DMS 273 (cell line): ENCODE measurements around the gene LRRK2.

Source experiments
- DNase-seq: peaks from one replicate; lab custom pipeline; 2025; ENCODE audit not compliant: unreplicated experiment; lab: John Stamatoyannopoulos, UW

Gene LRRK2

DNA sequence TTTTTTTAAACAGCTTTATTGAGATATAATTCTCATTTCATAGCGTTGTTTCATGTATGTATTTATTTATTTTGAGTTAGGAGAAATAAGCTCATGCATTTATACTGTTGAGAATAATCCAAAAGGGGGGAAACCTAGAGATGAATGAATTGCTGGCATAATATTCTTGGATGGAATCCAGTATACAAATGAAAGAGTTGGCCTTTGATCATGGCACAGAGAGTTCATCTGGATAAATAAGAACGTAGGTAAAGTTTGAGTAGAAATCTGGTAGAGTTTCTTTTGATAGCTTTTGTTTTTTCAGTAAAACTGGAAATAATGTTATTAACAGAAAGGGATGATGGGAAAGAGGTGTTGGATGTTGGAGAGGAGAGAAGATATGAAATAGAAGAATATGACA lies 166.2 kb downstream of the LRRK2 start:
- DNase-seq = no peak

- no peak for DNase-seq
Observed at GRCh38 chr12:40393026-40393425, 168.2 kb downstream of the LRRK2 start.

- DNase-seq = no peak
Observed at GRCh38 chr12:40399656-40400055, 174.9 kb downstream of the LRRK2 start.

GRCh38 chr12:40405419-40405818 lies 180.6 kb downstream of the LRRK2 start:
- DNase-seq = no peak
